Stimulated activated CD4-positive, alpha-beta T cell treated with anti-CD3 and anti-CD28 coated beads, TNF-alpha, amount 100 ng/mL, for 1 hour (primary cell): ENCODE measurements around the gene USP5.
"Not testable (repeated sequence)": the region's sequence is repeated elsewhere in the genome, so short reads cannot be mapped to it uniquely, and the experiment has no call there.

Experiments used
- DNase-seq, 3 donors: peaks; one replicate each; pipeline ENCODE4 v3.0.0-alpha.2; 2020; ENCODE audit warnings: low read depth in 3 of 3, low spot score in 1 of 3

USP5 gene

GRCh38 chr12:6887460-6887859 lies 35.5 kb downstream of the USP5 start:
- no peak for DNase-seq

GRCh38 chr12:6888360-6888759 lies 36.4 kb downstream of the USP5 start:
- DNase-seq: no peak

DNA sequence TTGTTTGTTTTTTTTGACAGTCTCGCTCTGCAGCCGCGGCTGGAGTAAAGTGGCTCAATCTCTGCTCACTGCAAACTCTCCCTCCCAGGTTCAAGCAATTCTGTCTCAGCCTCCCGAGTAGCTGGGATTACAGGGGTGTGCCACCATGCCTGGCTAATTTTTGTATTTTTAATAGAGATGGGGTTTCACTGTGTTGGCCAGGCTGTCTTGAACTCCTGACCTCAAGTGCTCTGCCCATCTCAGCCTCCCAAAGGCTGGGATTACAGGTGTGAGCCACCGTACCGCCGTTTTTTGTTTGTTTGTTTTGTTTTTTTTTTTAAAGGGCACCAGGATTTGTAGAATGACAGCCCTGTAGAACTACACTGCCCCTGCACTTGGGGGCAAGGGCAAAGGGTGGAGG lies 36.8 kb downstream of the USP5 start:
- DNase-seq: not testable (repeated sequence)

DNA sequence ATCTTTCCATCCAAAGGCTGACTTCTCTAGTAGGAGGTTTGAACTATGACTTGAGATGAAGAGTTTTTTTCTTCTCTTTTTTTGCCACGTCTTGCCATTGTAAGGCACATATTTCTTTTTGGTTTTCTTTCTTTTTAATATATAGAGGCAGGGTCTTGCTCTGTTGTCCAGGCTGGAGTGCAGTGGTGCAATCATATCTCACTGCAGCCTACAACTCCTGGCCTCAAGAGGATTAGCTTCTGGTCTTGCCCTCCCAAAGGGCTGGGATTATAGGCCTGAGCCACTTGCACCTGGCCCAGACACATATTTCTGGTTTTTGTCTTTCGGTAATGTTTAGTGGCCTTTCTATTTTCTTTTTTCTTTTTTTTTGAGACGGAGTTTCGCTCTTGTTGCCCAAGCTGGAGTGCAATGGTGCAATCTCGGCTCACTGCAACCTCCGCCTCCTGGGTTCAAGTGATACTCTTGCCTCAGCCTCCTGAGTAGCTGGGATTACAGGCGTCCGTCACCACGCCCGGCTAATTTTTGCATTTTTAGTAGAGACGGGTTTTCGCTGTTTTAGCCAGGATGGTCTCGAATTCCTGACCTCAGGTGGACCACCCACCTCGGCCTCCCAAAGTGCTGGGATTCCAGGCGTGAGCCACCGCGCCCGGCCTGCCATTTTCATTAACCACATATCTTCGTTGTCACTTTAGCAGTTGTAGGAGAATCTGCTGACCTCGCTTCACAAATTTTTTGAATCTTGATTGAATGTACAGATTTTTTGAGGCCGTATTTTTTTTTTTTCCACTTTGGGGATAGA lies 38.0 kb downstream of the USP5 start:
- DNase-seq: not testable (repeated sequence)

- DNase-seq: peak; percentile 96 to 98 (median 98)
These were observed 39.1 kb downstream of the USP5 start for GRCh38 chr12:6890789-6891645.

- no peak for DNase-seq
These were observed 39.7 kb downstream of the USP5 start for GRCh38 chr12:6891646-6892001.

- DNase-seq: not testable (repeated sequence)
These were observed 40.7 kb downstream of the USP5 start for GRCh38 chr12:6892683-6893082.

DNA sequence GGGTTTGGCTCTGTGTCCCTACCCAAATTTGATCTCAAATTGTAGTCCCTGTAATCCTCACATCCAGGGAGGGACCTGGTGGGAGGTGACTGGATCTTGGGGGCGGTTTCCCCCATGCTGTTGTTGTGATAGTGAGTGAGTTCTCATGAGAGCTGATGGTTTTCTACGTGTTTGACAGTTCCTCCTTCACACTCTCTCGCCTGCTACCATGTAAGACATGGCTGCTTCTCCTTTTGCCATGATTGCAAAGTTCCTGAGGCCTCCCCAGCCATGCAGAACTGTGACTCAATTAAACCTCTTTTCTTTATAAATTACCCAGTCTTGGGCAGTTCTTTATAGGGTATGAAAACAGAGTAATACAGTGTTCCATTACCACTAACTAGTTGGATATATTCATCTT lies 42.4 kb downstream of the USP5 start:
- no peak for DNase-seq

DNA sequence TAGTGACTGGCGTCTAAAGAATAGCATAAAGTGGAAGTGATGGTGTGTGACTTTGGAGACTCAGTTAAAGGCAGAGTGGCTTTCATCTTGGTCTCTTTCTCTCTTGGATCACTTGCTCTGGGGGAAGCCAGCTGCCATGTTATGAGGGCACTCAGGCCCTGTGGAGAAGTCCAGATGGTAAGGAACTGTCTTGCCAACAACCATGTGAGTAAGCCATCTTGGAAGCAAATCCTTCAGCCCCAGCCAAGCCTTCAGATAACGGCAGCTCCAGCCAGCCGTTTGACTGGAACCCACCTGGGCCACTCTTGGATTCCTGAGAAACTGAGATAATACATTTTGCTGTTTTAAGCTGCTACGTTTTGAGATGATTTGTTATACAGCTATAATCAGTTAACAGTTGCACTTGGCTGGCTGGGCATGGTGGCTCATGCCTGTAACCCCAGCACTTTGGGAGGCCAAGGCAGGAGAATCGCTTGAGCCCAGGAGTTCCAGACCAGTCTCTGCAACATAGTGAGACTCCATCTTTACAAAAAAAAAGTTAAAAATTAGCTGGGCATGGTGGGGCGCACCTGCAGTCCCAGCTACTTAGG lies 45.0 kb downstream of the USP5 start:
- DNase-seq: no peak

GRCh38 chr12:6899427-6899826 lies 47.5 kb downstream of the USP5 start:
- no peak for DNase-seq

DNA sequence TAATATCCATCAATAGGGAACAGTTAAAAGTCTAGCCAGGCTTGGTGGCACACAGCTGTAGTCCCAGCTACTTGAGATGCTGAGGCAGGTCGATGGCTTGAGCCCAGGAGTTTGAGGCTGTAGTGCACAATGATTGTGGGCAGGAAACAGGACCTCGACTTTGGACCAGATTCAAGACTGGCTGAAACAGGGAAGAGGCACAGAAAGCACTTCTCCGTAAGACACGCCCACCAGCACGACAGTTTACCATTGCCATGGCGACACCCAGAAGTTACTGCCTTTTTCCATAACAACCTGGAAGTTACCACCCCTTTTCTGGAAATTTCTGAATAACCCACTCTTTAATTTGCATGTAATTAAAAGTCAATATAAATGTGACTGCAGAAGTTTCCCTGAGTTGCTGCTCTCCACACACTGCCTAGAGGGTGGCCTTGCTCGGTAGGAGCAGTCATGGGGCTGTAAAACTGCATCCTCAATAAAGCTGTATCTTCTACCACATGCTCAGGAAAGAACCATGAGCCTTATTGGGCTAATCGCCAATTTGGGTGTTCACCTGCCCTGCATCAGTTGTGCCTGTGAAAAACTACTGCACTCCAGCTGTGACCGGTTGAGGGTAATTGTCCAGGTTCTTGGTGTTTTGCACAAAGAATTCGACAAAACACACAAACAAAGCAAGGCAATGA lies 48.0 kb downstream of the USP5 start:
- no peak for DNase-seq

DNA sequence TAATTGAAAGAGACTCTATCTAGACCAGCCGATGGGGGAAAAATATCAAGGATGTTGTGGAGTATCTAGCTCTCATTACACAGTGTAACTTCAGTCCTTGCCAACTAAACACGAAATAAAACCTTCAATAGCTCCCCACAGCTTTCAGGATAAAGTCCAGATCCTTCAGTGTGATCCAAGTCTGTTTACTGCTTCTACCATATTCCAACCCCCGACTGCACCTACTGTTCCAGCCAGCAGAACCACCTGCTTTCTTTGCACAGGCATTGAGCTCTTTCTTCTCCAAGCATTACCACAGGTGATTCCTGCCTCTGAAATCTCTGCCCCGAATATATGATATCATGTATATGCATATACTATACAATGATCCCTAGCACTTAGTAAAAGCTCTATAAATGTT lies 50.5 kb downstream of the USP5 start:
- no peak for DNase-seq

DNA sequence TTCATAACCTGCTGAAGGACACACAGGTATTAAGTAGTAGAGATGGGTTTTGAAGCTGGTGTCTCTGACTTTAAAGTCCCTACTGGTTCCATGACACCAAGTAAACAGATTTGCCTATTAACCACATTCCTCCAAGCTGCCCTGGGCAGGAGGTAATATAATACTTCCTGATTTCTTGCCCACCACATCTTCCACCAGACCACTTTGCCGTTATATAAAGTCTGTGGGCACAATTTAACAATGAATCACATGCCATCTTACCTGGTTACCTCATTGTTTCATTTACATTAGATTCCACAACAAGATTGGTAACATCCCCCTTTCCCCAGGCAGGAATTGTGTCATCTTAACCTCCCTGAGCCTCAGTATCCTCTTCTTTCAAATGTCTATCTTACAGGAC lies 51.8 kb downstream of the USP5 start:
- DNase-seq: no peak

DNA sequence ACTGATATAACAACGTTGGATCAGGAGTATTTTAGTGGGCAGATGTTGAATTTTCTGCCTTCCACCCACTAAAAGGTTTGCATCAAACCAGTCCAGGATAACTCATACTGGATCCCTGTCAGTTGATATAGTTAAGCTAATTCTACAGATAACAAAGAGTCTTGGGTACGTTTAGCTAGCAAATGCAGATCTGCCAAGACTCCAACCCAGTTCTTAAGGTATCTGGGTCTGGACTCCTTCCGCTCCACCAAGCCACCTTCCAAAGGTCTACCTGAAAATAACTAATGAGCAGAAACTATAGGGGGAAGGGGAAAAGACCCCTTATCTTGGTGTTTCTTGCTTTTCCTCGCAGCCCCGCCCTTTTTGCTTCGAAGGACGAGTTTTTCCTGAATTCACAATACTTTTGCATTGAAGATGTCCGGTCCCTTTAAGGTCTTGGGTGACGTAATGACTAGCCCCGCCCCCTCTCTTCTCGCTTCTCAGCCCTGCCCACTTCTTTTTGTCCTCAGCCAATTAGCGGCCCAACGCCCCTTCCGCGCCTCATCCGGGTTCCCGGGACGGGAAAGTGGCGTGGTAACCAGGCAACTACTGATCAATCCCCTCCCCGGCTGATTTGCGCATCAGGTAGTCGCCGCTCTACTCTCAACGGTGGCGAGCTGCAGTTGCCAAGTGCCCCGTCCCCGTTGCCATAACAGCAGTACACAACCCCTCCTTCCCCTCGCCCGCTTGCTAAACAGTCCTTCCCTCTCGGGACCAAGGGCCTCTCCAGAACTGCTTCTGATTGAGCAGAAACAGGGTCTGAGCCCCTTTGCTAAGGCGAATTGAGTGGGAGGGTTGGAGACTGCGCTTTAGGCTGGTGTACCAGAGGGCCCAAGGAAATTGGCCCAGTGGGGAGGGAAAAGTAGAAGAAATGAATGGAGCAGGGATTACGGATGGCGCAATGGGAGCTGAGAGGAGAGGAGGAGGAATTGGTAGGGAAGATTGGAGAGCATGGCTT lies 52.6 kb downstream of the USP5 start, which contains the start of gene LRRC23:
Gene LRRC23 (plus strand): TSS at position 543 of the 997 bp plus-strand sequence. CDS start 812 bp downstream, outside the sequence.
- DNase-seq: peak; percentile 90 to 93 (median 92)

DNA sequence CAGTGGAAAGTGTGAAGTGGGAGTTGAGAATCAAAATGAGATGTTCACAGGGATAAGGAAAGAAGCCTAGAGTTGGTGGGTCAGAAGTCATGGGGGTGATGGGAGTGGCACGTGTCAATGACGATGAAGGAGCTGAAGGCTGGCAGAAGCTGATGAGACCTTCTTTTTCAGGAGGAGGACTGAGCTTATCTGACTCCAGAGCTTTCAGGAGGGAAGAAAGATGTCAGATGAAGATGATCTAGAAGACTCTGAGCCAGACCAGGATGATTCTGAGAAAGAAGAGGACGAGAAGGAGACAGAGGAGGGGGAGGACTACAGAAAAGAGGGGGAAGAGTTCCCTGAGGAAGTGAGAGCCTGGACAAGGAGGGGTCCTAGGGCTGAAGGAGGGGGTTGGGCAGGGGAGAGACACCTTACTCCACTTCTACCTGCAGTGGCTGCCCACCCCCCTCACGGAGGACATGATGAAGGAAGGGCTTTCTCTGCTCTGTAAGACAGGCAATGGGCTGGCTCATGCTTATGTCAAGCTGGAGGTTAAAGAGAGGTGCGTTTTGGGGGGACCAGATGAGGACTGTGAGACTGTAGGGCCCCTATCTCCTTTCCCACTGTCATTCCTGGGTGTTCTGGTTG lies 53.6 kb downstream of the USP5 start:
- no peak for DNase-seq

- not testable (repeated sequence) for DNase-seq
These were observed 56.2 kb downstream of the USP5 start for GRCh38 chr12:6908141-6908540.

- no peak for DNase-seq
These were observed 57.6 kb downstream of the USP5 start for GRCh38 chr12:6909421-6910145.

- no peak for DNase-seq
These were observed 60.4 kb downstream of the USP5 start for GRCh38 chr12:6912164-6912935.
